Activated CD4-positive, CD25-positive, alpha-beta regulatory T cell treated with anti-CD3 and anti-CD28 coated beads, Interleukin-2, amount 50 U/mL, for 72 hours (primary cell): ENCODE results near the gene HPCAL1.
A peak's percentile ranks its signal among the peaks of the same experiment; 100 is the strongest.
"Not testable (repeated sequence)": the region's sequence is repeated elsewhere in the genome, so short reads cannot be mapped to it uniquely, and the experiment has no call there.

Source experiments
- DNase-seq: peaks from one replicate; pipeline ENCODE4 v3.0.0; 2021

The HPCAL1 gene

DNA sequence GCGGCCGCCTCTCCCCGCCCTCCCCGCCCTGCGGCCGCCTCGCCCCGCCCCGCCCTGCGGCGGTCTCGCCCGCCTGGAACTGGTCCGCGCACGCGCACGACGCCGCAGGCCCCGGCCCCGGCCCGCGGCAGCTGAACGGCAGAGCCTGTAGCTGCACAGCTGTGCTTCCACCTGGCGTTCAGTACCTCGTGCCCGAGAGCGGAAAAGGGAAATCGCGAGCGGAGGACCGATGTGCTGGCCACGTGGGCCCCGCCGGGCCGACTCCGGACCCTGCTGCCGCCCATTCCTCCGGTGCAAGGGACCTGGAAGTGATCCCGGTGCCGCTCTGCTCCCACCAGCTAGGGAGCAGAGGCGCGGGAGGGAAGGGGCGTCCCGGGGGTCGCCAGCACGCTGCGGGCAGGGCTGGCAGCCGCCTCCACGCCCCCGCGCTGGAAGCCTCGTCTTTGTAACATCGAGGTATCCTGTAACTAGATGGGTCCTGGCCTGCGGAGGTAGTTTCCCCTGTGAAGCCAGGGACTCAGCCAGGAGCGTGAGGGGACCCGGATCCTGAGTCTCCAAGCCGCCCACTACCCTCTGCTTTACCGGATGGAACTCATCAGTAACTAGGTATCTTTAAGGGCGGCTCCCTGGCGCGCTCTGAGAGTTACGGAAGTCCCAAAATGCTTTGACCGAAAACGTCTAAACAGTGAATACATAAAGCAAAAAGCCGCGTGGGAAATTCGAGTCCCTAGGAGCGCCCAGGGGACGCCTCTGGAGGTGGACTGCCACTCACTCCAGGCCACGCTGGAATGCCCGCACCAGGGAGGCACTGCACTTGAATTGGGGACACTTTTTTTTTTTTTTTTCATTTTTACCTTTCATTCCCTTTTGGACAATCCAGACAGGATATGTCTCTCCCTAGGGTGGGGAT, 146.1 kb downstream of the HPCAL1 start:
- peak; percentile 90 for DNase-seq

GRCh38 chr2:10449486-10449831, 146.8 kb downstream of the HPCAL1 start:
- DNase-seq, result no peak

GRCh38 chr2:10449838-10450691, 147.4 kb downstream of the HPCAL1 start:
- DNase-seq, result no peak

- DNase-seq, result no peak
Observed at GRCh38 chr2:10451819-10452218, 149.1 kb downstream of the HPCAL1 start.

DNA sequence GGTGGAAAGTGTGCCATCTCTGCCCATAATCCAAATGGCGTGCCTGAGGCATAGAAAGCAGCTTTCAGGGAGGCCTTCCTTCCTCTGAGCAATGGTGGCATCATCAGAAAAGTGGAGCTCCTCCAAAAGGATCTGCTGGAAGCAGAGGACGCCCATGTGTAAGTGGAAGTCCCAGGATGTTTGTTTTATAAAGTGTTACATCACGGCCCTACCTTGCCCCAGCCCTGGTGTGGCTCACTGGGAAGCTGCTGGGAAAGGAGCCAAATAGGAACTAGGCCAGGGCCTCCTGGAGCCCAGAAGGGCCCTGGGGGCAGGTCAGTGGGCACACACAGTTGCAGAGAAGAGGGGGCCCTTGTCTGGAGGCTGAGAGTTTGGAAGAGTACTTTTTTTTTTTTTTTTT, 149.6 kb downstream of the HPCAL1 start:
- no peak for DNase-seq

DNA sequence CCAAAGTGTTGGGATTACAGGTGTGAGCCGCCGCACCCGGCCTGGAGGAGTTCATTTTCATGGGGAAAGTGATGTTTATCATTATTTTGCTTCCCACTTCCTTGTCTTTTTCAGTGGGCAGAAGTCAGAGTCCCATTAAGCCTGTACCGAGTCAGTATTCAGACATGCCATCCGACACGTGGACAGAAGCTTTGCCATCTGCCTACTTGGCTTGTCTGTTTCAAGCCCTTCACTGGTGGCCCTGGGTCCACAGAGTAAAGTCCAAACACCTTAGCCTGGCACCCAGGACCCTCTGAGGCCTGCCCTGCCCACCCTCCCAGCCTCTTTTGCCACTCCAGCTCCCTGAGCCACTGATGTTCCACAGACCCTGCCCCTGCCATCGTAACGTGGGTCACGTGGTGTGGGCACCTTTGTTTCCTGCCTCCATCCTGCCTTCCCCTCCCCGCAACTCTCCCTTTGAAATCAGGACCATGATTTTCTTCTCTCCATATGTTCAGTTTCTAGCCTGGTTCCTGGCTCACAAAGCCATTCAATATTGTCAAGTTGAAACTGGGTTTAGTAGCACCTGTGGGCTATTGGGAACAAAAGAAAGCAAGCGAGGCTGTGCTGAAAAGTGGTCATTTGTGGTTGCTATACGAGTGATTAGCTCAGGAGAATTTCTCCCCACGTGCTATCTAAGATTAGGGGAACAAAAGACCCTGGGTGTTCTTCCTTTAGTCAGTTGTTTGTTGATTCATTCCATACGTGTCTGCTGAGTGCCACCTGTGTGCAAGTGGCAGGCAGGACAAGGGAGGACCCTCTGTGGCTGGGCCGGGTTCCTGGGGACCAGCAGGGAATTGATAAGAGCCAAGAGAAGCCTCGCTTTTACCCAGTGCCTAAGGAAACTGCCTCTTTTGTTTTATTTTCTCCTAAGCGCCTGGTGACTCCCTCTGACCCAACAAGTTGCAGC, 150.5 kb downstream of the HPCAL1 start:
- no peak for DNase-seq

DNA sequence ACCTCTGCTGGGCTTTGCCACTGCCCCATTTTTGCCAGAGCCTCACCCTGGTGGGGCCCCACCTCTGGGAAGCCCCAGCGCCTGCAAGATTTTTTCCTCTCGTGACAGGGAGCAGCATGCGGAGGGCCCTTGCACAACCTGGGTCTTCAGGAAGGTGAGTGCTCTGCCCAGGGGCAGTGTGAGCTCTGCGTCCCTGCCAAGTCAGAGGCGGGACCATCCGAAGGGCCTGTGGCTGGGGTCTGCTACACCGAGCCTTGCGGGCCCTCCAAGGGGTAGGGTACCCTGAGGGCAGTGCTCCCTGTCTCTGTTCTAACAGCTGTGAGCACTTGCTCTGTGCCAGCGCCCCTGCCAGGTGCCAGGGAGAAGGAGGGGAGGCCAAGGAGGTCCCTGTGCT, 151.2 kb downstream of the HPCAL1 start:
- no peak for DNase-seq

- DNase-seq, result no peak
Observed at GRCh38 chr2:10454505-10454904, 151.8 kb downstream of the HPCAL1 start.

DNA sequence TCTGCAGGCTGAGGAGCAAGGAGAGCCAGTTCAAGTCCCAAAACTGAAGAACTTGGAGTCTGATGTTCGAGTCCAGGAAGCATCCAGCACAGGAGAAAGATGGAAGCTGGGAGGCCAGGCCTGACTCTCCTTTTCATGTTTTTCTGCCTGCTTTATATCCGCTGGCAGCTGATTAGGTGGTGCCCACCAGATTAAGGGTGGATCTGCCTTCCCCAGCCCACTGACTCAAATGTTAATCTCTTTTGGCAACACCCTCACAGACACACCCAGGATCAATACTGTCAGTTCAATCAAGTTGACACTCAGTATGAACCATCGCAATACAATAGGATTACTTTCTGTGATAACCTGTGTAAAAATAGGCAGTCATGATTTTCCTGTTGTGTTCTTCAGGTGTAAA, 154.5 kb downstream of the HPCAL1 start:
- DNase-seq, result not testable (repeated sequence)

- no peak for DNase-seq
Observed at GRCh38 chr2:10457846-10458598, 155.3 kb downstream of the HPCAL1 start.

- no peak for DNase-seq
Observed at GRCh38 chr2:10460366-10460796, 157.7 kb downstream of the HPCAL1 start.

DNA sequence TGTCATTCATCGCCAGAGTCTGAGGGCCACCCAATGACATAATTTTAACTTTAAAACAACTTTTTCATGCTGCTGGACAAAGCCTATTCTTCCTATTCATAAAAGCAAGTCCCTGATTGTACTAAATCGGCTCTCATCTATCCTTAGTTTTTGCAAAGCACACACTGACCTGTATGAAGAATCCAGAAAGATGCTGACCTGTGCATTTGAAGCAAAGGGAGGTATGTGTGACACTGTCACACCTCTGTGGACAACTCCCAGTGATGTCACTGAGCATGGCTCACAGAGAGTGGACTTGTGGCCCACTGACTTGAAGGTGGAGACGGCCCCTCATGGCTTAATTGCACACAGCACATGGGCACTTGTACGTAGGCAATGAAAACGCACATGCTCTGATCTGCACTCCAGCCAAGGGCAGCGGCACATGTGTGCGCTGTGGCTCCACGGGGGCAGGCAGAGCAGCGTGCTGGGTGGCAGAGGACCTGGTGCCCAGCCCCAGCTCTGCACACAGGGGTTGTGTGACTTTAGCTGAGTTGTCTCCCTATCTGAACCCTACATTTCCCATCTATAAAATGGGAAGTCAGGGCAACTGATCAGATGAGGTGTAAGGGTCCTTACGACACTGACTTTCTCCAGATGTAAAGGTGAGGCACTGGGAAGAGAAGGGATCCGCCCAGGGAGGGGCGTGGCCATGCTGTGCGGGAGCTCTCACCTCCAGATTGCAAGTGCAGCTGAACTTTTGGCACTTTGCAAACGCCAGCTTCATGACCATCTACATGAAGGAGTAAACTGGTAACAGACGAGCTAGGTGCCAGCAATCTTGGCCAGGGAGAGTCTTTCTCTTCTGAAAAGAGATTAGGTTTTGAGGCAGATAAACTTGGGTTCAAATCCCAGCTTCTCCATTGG, 159.7 kb downstream of the HPCAL1 start:
- DNase-seq, result no peak

DNA sequence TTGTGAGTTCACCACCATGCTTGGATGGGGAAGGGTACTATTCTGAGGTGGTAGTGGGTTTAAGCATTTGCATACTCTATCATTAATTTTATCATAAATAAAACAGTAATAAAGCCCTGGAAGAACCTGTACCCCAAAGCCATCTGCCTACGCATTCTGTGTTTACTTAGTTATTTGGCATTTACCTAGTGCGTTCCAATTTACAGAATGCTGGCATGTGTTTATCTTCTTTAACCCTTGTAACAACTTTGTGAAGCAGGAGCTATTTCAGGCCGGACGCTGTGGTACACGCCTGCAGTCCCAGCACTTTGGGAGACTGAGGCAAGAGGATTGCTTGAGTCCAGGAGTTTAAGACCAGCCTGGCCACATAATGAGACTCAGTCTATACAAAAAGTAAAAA, 163.2 kb downstream of the HPCAL1 start:
- DNase-seq, result no peak

- DNase-seq, result no peak
Observed at GRCh38 chr2:10466801-10467200, 164.1 kb downstream of the HPCAL1 start.

- no peak for DNase-seq
Observed at GRCh38 chr2:10467401-10467800, 164.7 kb downstream of the HPCAL1 start.

DNA sequence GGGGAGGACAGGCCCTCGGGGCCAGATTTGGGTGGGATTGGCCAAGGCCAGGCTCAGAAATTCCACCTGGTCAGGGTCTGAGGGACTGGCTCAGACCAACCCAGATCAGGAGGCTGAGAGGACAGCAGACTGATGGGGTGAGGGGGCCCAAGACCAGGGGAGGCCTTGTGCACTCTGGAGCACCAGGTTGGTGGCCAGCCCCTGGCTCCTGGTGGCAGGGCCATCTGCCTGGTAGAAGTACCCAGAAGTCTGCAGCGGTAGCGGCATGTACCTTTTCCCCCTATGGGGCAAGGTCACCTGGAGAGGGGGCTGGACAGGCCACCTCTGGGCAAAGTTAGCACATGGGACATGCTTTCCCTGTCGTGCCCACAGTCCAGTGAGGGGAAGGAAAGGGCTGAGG, 166.6 kb downstream of the HPCAL1 start:
- DNase-seq, result no peak

GRCh38 chr2:10469955-10470608, 167.4 kb downstream of the HPCAL1 start:
- no peak for DNase-seq

DNA sequence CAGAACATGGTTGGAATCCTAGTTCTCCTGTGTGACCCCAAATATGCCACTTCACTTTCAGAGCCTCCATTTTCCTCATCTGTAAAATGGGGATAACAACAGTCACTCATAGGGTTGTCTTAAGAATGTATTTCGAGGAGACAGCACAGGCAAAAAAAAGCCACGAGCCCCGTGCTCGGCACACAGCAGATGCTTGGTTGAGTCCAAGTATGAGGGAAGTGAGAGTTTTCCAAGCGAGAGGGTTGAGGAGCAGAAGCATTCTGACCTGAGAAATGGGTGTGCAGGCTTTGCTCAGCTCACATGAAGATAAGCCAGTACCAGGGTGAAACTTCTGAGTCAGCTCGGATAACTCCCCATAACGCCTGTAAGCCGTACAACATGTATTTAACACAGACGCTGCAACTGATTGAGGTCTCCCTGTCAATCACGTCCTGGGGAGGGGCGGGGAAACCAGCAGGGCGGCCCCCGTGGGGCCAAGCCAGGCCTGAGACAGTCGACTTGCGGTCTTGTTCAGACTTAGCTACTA, 168.4 kb downstream of the HPCAL1 start:
- no peak for DNase-seq

- no peak for DNase-seq
Observed at GRCh38 chr2:10471955-10472354, 169.3 kb downstream of the HPCAL1 start.

DNA sequence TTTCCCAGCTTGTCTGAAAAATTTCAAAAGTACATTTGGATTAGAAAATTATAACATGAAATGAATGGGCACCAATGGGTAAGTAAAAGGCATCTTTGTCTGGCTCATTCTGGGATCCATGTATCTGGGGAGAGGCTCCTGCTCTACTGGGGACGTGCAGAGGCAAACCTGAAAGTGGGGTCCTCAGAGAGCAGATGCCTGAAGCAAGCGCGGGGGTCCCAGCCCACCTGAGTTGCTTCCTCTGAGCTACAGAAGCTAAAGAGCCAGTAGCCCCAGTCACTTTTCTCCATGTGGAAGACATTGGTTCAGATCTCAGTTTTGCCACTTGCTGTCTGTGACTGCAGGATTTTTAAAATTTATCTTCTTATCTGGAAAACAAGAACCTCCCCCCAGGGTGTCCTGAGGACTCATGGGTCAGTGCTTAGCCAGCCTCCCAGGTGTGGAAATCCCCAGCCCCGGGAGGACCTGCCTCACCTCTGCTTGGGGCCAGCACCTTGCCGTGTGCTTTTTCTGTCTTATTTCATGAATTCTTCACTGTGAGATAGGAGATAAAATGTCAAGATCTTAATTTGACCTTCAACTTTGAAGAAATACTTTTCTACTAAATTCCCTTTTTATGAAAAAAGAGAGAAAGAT, 170.5 kb downstream of the HPCAL1 start:
- DNase-seq, result no peak
